SK-N-SH treated with all-trans-retinoic acid at 6 μM for 48 hours (cell line): ENCODE measurements around the gene AATF.

Experiments used
- ARNTL ChIP-seq: fragments of 450-650 bp; formaldehyde crosslinking; IDR thresholded peaks from 2 replicates; pipeline ENCODE4 v1.5.0; 2020; ENCODE audit warnings: low read depth, mild to moderate bottlenecking, moderate library complexity, borderline replicate concordance
- ESRRG ChIP-seq: fragments of 250-450 bp; sonication (Bioruptor Pico); IDR thresholded peaks from 2 replicates; pipeline ENCODE4 v1.6.1; 2021; ENCODE audit warnings: mild to moderate bottlenecking
- OSR1 ChIP-seq: fragments of 250-450 bp; sonication (Bioruptor Pico); IDR thresholded peaks from 2 replicates; pipeline ENCODE4 v1.8.0; 2022; ENCODE audit warnings: moderate library complexity, mild to moderate bottlenecking, inconsistent platforms
- PATZ1 ChIP-seq: fragments of 250-450 bp; sonication (Bioruptor Pico); IDR thresholded peaks from 2 replicates; pipeline ENCODE4 v1.8.0; 2020; ENCODE audit warnings: mild to moderate bottlenecking, moderate library complexity, borderline replicate concordance
- RARB ChIP-seq: fragments of 250-450 bp; sonication (Bioruptor Pico); IDR thresholded peaks from 2 replicates; pipeline ENCODE4 v1.8.0; 2021; ENCODE audit warnings: mild to moderate bottlenecking, moderate library complexity
- TCF4 ChIP-seq: fragments of 250-450 bp; sonication (Bioruptor Pico); IDR thresholded peaks from 2 replicates; pipeline ENCODE4 v1.8.0; 2021; ENCODE audit warnings: mild to moderate bottlenecking, moderate library complexity, borderline replicate concordance
- ZNF565 ChIP-seq: fragments of 450-650 bp; formaldehyde crosslinking; conservative IDR thresholded peaks from 2 replicates; pipeline ENCODE4 v1.5.0; 2020; ENCODE audit warnings: low read depth, mild to moderate bottlenecking, moderate library complexity
- TF ChIP-seq, protein P1 (sequence below): fragments of 250-450 bp; sonication (Bioruptor Pico); IDR thresholded peaks from 2 replicates; pipeline ENCODE4 v1.8.0; 2021; ENCODE audit warnings: low read depth, mild to moderate bottlenecking, moderate library complexity, borderline replicate concordance
- TF ChIP-seq, protein P2 (sequence below): fragments of 250-450 bp; sonication (Bioruptor Pico); IDR thresholded peaks from 2 replicates; pipeline ENCODE4 v1.5.1; 2020; ENCODE audit warnings: low read depth, mild to moderate bottlenecking, moderate library complexity

- no peak for TF ChIP-seq ARNTL (CRISPR knock-in tag)
- TF ChIP-seq, protein P1, sequence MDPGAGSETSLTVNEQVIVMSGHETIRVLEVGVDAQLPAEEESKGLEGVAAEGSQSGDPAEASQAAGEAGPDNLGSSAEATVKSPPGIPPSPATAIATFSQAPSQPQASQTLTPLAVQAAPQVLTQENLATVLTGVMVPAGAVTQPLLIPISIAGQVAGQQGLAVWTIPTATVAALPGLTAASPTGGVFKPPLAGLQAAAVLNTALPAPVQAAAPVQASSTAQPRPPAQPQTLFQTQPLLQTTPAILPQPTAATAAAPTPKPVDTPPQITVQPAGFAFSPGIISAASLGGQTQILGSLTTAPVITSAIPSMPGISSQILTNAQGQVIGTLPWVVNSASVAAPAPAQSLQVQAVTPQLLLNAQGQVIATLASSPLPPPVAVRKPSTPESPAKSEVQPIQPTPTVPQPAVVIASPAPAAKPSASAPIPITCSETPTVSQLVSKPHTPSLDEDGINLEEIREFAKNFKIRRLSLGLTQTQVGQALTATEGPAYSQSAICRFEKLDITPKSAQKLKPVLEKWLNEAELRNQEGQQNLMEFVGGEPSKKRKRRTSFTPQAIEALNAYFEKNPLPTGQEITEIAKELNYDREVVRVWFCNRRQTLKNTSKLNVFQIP (CRISPR knock-in tag), result no peak
- TF ChIP-seq ESRRG (CRISPR knock-in tag), result no peak
- no peak for TF ChIP-seq TCF4 (CRISPR knock-in tag)
- TF ChIP-seq OSR1 (CRISPR knock-in tag), result no peak
- no peak for TF ChIP-seq ZNF565 (CRISPR knock-in tag)
- TF ChIP-seq RARB (CRISPR knock-in tag), result no peak
- TF ChIP-seq PATZ1, result no peak
- TF ChIP-seq, protein P2, sequence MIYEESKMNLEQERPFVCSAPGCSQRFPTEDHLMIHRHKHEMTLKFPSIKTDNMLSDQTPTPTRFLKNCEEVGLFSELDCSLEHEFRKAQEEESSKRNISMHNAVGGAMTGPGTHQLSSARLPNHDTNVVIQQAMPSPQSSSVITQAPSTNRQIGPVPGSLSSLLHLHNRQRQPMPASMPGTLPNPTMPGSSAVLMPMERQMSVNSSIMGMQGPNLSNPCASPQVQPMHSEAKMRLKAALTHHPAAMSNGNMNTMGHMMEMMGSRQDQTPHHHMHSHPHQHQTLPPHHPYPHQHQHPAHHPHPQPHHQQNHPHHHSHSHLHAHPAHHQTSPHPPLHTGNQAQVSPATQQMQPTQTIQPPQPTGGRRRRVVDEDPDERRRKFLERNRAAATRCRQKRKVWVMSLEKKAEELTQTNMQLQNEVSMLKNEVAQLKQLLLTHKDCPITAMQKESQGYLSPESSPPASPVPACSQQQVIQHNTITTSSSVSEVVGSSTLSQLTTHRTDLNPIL, result no peak
Observed at GRCh38 chr17:36949461-36949927, 740 bp downstream of the AATF start.
